GM12878 (cell line): Measurements from ENCODE around the gene SF3A1. TPM values are rescaled to one million over a fixed set of nuclear protein-coding genes. Genes with fewer than 3 reads are reported as not detected.

Experiments used
- ATAC-seq: fragments of 200-7000 bp; cut with Tn5 transposase; 3 replicates; pipeline ENCODE4 v1.9.1; 2020; ENCODE audit warnings: mild to moderate bottlenecking, moderate library complexity
- BruUV-seq: library from RNA; stranded (reverse); fragments of 400-500 nt; replicated peaks from 2 replicates; lab custom pipeline; 2021; lab: Mats Ljungman, UMichigan
- CTCF ChIA-PET: fragments of 300-600 bp; sonication (Branson Sonifier 250); formaldehyde crosslinking; extraction: SDS; loops from one replicate; lab custom pipeline; 2021; ENCODE audit warnings: inconsistent platforms; lab: Yijun Ruan, JAX
- POLR2A ChIA-PET: fragments of 350-600 bp; formaldehyde crosslinking; extraction: SDS; loops from one replicate; lab custom pipeline; 2021; ENCODE audit warnings: inconsistent platforms; lab: Charles Lee
- RAD21 ChIA-PET: fragments of 300-600 bp; sonication (Branson Sonifier 250); formaldehyde crosslinking; loops from one replicate; lab custom pipeline; 2023; ENCODE audit warnings: antibody characterized with exemption; ENCODE audit not compliant: unreplicated experiment; lab: Charles Lee
- SMC1A ChIA-PET: fragments of 300-600 bp; sonication (Branson Sonifier 250); formaldehyde crosslinking; loops from one replicate; lab custom pipeline; 2023; ENCODE audit not compliant: unreplicated experiment, uncharacterized antibody; lab: Charles Lee
- DNase-seq: peaks from one replicate; pipeline ENCODE4 v3.0.0-alpha.2; 2011; ENCODE audit warnings: low read depth, low spot score
- FAIRE-seq: peaks from 3 replicates; lab custom pipeline; 2011; peaks lifted over from hg19 to GRCh38; lab: Jason Lieb, UNC
- H2AFZ ChIP-seq: 2 replicates; pipeline ENCODE4 v1.6.0; 2011; ENCODE audit warnings: low read depth, low read length, control low read depth; ENCODE audit not compliant: control insufficient read depth
- H3K27ac ChIP-seq: 2 replicates; pipeline ENCODE4 v1.5.1; 2011; ENCODE audit warnings: control low read depth; ENCODE audit not compliant: control insufficient read depth, insufficient read depth
- H3K27me3 ChIP-seq, 2 experiments: replicated peaks in 1 of 2; 2 replicates each; pipeline versions ENCODE4 v1.6.0 to v1.6.1; 2011; ENCODE audit warnings: low read length in 1 of 2; ENCODE audit not compliant: control insufficient read depth in 2 of 2, insufficient read depth in 2 of 2
- H3K36me3 ChIP-seq, 2 experiments: 2 replicates each; pipeline ENCODE4 v1.5.1; 2011; ENCODE audit warnings: low read length in 1 of 2; ENCODE audit not compliant: control insufficient read depth in 2 of 2, insufficient read depth in 2 of 2
- H3K4me1 ChIP-seq: 2 replicates; pipeline ENCODE4 v1.6.1; 2011; ENCODE audit warnings: mild to moderate bottlenecking, low read length, moderate library complexity, mixed read lengths; ENCODE audit not compliant: control insufficient read depth, insufficient read depth
- H3K4me2 ChIP-seq: 2 replicates; pipeline ENCODE4 v1.6.0; 2011; ENCODE audit warnings: control low read depth; ENCODE audit not compliant: control insufficient read depth, insufficient read depth
- H3K4me3 ChIP-seq: fragments of 200-600 bp; sonication (generic); 2 replicates; pipeline ENCODE4 v1.5.1; 2016
- H3K79me2 ChIP-seq: 2 replicates; pipeline ENCODE4 v1.6.0; 2011; ENCODE audit warnings: low read length; ENCODE audit not compliant: control insufficient read depth, insufficient read depth
- H3K9ac ChIP-seq: 2 replicates; pipeline ENCODE4 v1.8.0; 2011; ENCODE audit warnings: low read length, control low read depth, mixed read lengths; ENCODE audit not compliant: control insufficient read depth, insufficient read depth
- H3K9me3 ChIP-seq: replicated peaks from 3 replicates; pipeline ENCODE4 v1.5.1; 2011; ENCODE audit warnings: mild to moderate bottlenecking, low read length; ENCODE audit not compliant: control insufficient read depth, insufficient read depth
- H4K20me1 ChIP-seq: 2 replicates; pipeline ENCODE4 v1.6.0; 2011; ENCODE audit not compliant: control insufficient read depth, insufficient read depth
- BACH1 ChIP-seq: fragments of 450-650 bp; IDR thresholded peaks from 2 replicates; pipeline ENCODE4 v1.6.1; 2017; ENCODE audit warnings: mild to moderate bottlenecking, borderline replicate concordance
- ESRRA ChIP-seq: IDR thresholded peaks from 2 replicates; pipeline ENCODE4 v1.6.1; 2012; ENCODE audit warnings: mild to moderate bottlenecking, low read length, improper control_type of control experiment
- NRF1 ChIP-seq: conservative IDR thresholded peaks from 2 replicates; pipeline ENCODE4 v1.6.1; 2011; ENCODE audit warnings: mild to moderate bottlenecking, low read depth, low read length, improper control_type of control experiment
- SKIL ChIP-seq: fragments of 450-650 bp; IDR thresholded peaks from 2 replicates; pipeline ENCODE4 v1.6.1; 2017; ENCODE audit warnings: mild to moderate bottlenecking, low read depth, inconsistent platforms; ENCODE audit not compliant: poor library complexity, severe bottlenecking
- WGBS: methylation state at CpG from one replicate; pipeline ENCODE4 v1.1.6; 2016; ENCODE audit warnings: low lambda C conversion rate; ENCODE audit not compliant: insufficient replicate concordance, insufficient coverage; ENCODE audit errors: missing lambda C conversion rate; 5-methylcytosine and 5-hydroxymethylcytosine counted together
- in situ Hi-C: fragments of 300-500 bp; cut with MboI; formaldehyde crosslinking; loops from 9 replicates; pipeline ENCODE4 v1.14.3; 2018; ENCODE audit warnings: mixed read lengths
- intact Hi-C: fragments of 100-400 bp; cut with micrococcal nuclease; formaldehyde crosslinking; loops from one replicate; pipeline ENCODE4 v1.14.2; 2022; ENCODE audit not compliant: unreplicated experiment
- polyA plus RNA-seq, 11 experiments: library from polyadenylated mRNA; depleted of rRNA in 4 of 11; unstranded in 6 of 11; stranded (reverse) in 5 of 11; fragments of >200 nt; fragmentation: Nextera tagmentation in 4 of 11; fragmentation: Illumina TruSeq in 1 of 11; extraction: Ambion mirVana in 4 of 11; extraction: Trizol in 1 of 11; gene quantifications; 1 replicate in 1 of 11; 2 replicates in 10 of 11; pipeline versions ENCODE4 v1.2.1 to v1.2.3, GENCODE V29; 2011 to 2016; ENCODE audit warnings: inconsistent platforms in 2 of 11, missing spikeins in 2 of 11, low read depth in 1 of 11
- total RNA-seq, 4 experiments: library from RNA; depleted of rRNA in 3 of 4; stranded (reverse); fragments of >200 nt in 3 of 4; fragmentation: Illumina TruSeq in 1 of 4; extraction: Trizol in 1 of 4; gene quantifications; 2 replicates each; pipeline versions ENCODE4 v1.2.1 to v1.2.3, GENCODE V29; 2013 to 2021

SF3A1 gene
- total and polyA plus RNA-seq, 10 of the 15 experiments (the other 5 are each of a cell fraction or from before 2014, with no cell fraction given), result 10.4 to 239 (median 46.0) TPM

GRCh38 chr22:30317778-30318177 is 38.9 kb downstream of the SF3A1 start:
- H3K27me3 ChIP-seq, result no peaks in the 10 kb centered on the region
- FAIRE-seq, result no peak
- no TSS peak for BruUV-seq
- POLR2A ChIA-PET, result interaction anchor here (1.0 kb wide), 1 partner anchor 11 kb away, joined by 3 read pairs; no protein-coding TSS in a partner anchor
- intact Hi-C loops, result no loop called here
- ATAC-seq, result no peak
- TF ChIP-seq BACH1 (no peak), ESRRA (no peak), NRF1 (no peak), SKIL (no peak)
- TF ChIP-seq, all 136 proteins: peak for 0
- ChIA-PET CTCF (interaction anchor here (18.4 kb wide), 1 partner anchor 29 kb away, joined by 177 read pairs; the partner anchor contains the start of gene CASTOR1), SMC1A (interaction anchor here (0.7 to 1.0 kb wide), 3 partner anchors 9 to 30 kb away, joined by 3 to 4 read pairs (median 3); no protein-coding TSS in a partner anchor), RAD21 (interaction anchor here (1.0 to 2.0 kb wide), 2 partner anchors 28 to 30 kb away, joined by 3 to 8 read pairs; partner anchors contain the start of gene CASTOR1)
- Histone ChIP-seq H3K79me2 (peaks cover 47% of the 10 kb centered on the region), H3K36me3 (peaks cover 0 to 6% of the 10 kb centered on the region in 2 experiments; a peak in 1 of 4 replicates), H3K4me1 (peaks cover 32% of the 10 kb centered on the region), H3K9me3 (no peaks in the 10 kb centered on the region), H3K4me2 (no peak overlapping the region), H2AFZ (no peak overlapping the region), H3K9ac (no peak overlapping the region), H3K27ac (no peak overlapping the region), H4K20me1 (0 out of 2 replicates have a peak, but pooled peaks cover 4% of the 10 kb centered on the region), H3K4me3 (no peak overlapping the region)
- no peak for DNase-seq
- WGBS, result 94% methylated on average over 1 of the region's 1 CpG
- in situ Hi-C loops, result no loop called here
